KOPT-K1 (cell line): ENCODE measurements around the gene DNAH11.
"Not testable (repeated sequence)": the region's sequence is repeated elsewhere in the genome, so short reads cannot be mapped to it uniquely, and the experiment has no call there.

Experiments used
- H3K27ac ChIP-seq: fragments of 200-600 bp; sonication (generic); 2 replicates; pipeline ENCODE4 v1.5.1; 2016; ENCODE audit warnings: antibody characterized with exemption, mild to moderate bottlenecking, low read depth, low read length; ENCODE audit not compliant: poor library complexity, severe bottlenecking
- H3K36me3 ChIP-seq: fragments of 200-600 bp; sonication (generic); 2 replicates; pipeline ENCODE4 v1.5.1; 2017; ENCODE audit warnings: antibody characterized with exemption, mild to moderate bottlenecking, low read length, moderate library complexity; ENCODE audit not compliant: insufficient read depth
- H3K9me3 ChIP-seq: fragments of 200-600 bp; sonication (generic); 2 replicates; pipeline ENCODE4 v1.5.1; 2017; ENCODE audit warnings: antibody characterized with exemption, low read length, mild to moderate bottlenecking; ENCODE audit not compliant: insufficient read depth, poor library complexity, severe bottlenecking

Gene DNAH11

GRCh38 chr7:21636694-21637093 is 93.9 kb downstream of the DNAH11 start:
- no peak overlapping the region for H3K27ac ChIP-seq
- H3K36me3 ChIP-seq = no peaks in the 10 kb centered on the region
- H3K9me3 ChIP-seq = no peaks in the 10 kb centered on the region

DNA sequence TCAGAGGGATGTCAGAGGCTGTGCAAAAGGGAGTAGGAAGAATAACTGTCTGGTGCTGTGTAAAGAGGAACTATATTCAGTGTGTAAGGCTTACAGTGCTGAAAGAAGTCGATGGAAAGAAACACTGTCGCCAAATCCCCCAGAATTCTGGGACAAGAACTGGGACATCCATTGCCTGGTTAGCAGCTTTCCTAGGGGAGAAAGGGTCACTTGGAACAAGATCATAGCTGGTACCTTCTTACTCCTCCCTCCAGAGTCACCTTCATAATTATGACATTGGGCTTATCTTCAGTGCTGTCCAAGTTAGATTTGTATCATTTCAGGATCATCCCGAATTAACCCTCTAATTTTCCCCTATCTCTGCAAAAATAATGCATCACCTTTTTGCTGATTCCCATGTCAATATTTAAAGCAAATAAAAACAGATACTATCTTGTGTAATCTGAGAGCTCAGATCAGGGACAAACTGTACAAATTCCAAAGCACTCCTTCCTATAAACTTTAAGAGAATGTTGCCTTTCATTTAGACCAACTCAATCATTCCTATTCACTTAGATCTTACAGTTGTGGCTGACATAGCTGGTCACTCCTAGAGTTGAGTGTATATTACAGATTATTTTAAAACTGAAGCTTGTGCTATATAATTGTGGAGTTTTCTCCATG is 96.5 kb downstream of the DNAH11 start:
- no peaks in the 10 kb centered on the region for H3K36me3 ChIP-seq
- H3K27ac ChIP-seq = no peak overlapping the region
- no peaks in the 10 kb centered on the region for H3K9me3 ChIP-seq

DNA sequence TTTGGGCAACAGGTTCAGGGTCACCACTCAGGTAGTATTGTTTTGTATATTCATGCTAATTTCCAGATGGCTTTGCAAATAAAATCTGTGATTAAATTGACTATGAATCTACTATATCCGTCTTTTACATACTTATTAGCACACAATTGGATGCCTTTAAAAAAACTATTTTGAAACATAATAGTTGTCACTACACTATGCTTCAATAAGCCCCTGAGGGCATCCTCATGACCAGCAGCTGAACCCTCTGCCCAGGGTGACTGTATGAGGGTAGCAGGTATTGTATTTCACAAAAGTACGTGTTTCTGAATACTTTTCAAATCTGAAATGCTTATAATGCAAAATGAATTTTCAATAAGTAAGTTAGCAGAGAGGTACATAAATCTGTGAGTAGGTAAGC is 97.3 kb downstream of the DNAH11 start:
- Histone ChIP-seq H3K27ac (no peak overlapping the region), H3K36me3 (no peaks in the 10 kb centered on the region), H3K9me3 (no peaks in the 10 kb centered on the region)

DNA sequence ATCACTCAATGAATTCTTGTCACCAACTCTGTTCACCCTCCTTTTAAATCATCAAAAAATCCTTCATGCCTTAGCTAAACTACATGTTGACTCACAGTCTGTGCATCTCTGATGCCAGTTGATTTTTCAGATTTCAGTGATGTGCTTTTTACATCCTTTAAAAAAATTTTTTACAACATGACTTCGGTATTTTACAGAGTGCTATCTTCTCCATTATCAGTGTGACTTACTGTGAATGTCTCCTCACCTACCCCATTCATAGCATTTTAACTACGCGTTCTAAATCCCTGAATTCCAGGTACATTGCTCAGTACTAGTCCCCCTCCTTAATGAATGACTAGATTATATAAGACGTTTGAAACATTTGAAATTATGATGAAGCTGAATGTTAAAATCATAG is 98.7 kb downstream of the DNAH11 start:
- H3K36me3 ChIP-seq = no peaks in the 10 kb centered on the region
- H3K9me3 ChIP-seq = no peaks in the 10 kb centered on the region
- H3K27ac ChIP-seq = no peak overlapping the region

GRCh38 chr7:21642422-21642821 is 99.6 kb downstream of the DNAH11 start:
- Histone ChIP-seq H3K36me3 (no peaks in the 10 kb centered on the region), H3K9me3 (no peaks in the 10 kb centered on the region), H3K27ac (no peak overlapping the region)

DNA sequence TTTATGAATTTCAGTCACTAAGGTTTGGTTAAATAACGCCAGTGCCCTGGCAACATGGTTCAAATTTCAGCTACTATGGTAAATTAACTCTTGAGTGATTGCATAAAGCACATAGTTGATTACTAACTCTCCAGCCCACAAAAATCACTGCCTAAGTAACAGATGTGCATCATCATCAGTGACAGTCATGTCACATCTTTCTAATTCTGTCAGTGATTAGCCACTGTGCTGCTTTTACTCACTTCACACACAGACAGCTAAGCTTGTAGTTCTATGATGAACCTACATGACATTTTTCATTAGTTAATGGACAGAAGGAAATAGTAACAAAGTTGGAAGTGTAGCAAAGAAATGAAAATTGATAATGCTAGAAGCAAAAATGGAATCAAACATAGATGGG is 108.9 kb downstream of the DNAH11 start:
- Histone ChIP-seq H3K27ac (no peak overlapping the region), H3K36me3 (no peaks in the 10 kb centered on the region)

GRCh38 chr7:21653623-21654022 is 110.8 kb downstream of the DNAH11 start:
- Histone ChIP-seq H3K9me3 (no peaks in the 10 kb centered on the region), H3K36me3 (no peaks in the 10 kb centered on the region), H3K27ac (no peak overlapping the region)

More for the DNA sequence above, 108.9 kb downstream of the DNAH11 start:
- no peaks in the 10 kb centered on the region for H3K9me3 ChIP-seq

DNA sequence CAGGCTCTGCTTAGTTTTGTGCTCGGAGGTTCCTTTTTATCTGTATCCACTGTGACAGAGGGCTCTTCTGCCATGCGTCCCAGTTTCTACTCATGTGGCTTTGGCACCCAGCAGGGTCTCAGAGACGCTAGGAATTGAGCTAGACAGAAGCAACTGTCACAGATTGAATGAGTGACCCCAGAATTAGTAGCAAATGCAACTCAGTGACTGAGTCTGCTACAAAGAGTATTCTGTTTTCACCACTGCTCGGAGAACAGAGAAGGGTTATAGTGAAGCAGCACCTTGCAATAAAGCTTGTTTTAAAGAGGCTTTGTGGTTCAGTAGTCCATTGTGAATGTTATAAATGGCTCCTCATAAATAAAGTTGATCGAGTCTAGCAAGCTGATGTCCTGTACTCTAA is 113.2 kb downstream of the DNAH11 start:
- no peaks in the 10 kb centered on the region for H3K9me3 ChIP-seq
- H3K27ac ChIP-seq = no peak overlapping the region
- H3K36me3 ChIP-seq = no peaks in the 10 kb centered on the region

DNA sequence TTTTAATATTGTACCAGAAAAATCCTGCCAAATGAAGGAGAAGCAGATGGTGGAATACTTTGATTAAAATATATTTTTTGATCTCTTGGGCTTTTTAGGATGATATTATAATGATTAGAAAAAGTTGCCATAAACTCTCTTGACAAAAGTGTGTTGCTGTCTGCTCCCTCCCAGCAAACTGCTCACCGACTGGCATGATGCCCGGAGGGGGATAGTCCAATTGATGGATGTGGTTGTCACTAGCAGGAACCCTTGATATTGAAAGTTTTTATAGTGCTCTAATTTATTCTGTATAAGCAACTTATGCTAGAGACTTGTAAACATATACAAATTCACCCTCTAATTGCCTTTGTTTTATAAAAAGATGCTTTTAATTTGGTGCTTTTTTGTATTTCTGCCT is 114.0 kb downstream of the DNAH11 start:
- Histone ChIP-seq H3K27ac (no peak overlapping the region), H3K9me3 (peaks cover 7% of the 10 kb centered on the region), H3K36me3 (no peaks in the 10 kb centered on the region)

- H3K9me3 ChIP-seq = no peaks in the 10 kb centered on the region
- H3K27ac ChIP-seq = no peak overlapping the region
Measured at GRCh38 chr7:21670496-21670895, 127.7 kb downstream of the DNAH11 start.

DNA sequence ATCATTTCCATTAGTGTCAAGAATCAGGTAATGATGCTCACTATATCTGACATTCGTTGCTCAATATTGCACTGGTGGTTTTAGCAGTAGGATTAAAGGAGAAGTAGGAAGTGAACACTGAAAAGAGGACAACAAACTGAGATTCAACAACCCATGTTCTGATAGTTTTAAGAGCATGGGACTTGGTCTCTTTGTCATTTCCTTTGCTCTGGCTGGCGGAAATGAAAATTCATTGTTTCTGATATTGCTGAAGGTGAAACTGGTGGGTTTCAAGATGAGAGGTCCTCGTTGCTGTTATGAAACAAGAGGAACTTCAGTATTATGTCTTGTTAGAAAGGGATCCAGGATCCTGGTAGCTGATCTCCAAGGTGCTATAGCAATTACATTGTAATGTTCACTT is 129.0 kb downstream of the DNAH11 start:
- H3K9me3 ChIP-seq = no peaks in the 10 kb centered on the region
- H3K27ac ChIP-seq = no peak overlapping the region
- no peaks in the 10 kb centered on the region for H3K36me3 ChIP-seq

More at GRCh38 chr7:21670496-21670895, 127.7 kb downstream of the DNAH11 start:
- H3K36me3 ChIP-seq = no peaks in the 10 kb centered on the region

DNA sequence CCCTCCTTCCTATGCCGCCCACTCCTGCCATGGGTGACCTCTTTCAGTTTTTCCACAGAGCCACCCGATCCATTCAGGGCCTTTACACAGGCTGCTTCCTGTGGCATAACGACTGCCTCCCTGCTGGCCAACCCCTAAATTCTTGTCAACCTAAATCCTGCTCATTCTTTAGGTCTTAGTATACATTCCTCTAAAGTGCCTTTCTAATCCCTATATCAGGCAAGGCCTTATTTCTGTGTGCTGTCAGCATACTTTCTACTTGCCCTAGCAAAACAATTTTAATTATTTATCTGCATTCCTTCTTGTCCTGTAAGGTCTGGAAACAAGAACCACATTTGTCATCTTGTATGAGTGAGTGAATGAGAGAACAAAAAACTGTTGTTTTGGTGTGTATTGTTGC is 132.4 kb downstream of the DNAH11 start:
- H3K9me3 ChIP-seq = peaks cover 6% of the 10 kb centered on the region
- no peak overlapping the region for H3K27ac ChIP-seq
- H3K36me3 ChIP-seq = no peaks in the 10 kb centered on the region

GRCh38 chr7:21690705-21691104 is 147.9 kb downstream of the DNAH11 start:
- H3K27ac ChIP-seq = no peak overlapping the region
- no peaks in the 10 kb centered on the region for H3K36me3 ChIP-seq
- H3K9me3 ChIP-seq = no peaks in the 10 kb centered on the region

GRCh38 chr7:21691146-21691545 is 148.3 kb downstream of the DNAH11 start:
- not testable (repeated sequence) for H3K9me3 ChIP-seq, H3K36me3 ChIP-seq, H3K27ac ChIP-seq

- not testable (repeated sequence) for H3K9me3 ChIP-seq, H3K27ac ChIP-seq, H3K36me3 ChIP-seq
Measured at GRCh38 chr7:21700587-21700986, 157.7 kb downstream of the DNAH11 start.

GRCh38 chr7:21702303-21702702 is 159.5 kb downstream of the DNAH11 start:
- no peaks in the 10 kb centered on the region for H3K9me3 ChIP-seq
- no peaks in the 10 kb centered on the region for H3K36me3 ChIP-seq
- no peak overlapping the region for H3K27ac ChIP-seq
